GM19328 (cell line): ENCODE results near the gene SLC1A2.
"Not testable (repeated sequence)": the region's sequence is repeated elsewhere in the genome, so short reads cannot be mapped to it uniquely, and the experiment has no call there.

Experiments
- ATAC-seq: cut with Tn5 transposase; IDR thresholded peaks from one replicate; pipeline ENCODE4 v1.9.1; 2021; ENCODE audit warnings: mild to moderate bottlenecking, moderate library complexity; ENCODE audit not compliant: unreplicated experiment

SLC1A2 gene

DNA sequence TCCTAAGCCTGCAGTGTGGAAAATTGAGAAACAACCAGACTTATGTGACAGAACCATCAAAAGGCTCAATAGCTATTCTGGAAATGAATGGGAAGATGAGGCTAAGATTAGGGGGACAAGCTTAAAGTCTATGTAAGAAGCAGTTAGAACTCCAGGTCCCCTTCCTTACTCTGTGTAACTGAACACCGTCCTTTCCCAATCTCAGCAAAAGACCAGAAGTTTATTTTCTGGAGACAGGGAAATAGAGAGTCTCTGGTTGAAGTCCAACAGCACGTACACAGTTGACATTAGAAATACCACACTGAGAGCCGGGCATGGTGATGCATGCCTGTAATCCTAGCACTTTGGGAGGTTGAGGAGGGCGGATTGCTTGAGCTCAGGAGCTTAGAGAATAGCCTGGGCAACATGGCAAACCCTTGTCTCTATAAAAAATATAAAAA, 186.4 kb downstream of the SLC1A2 start:
- no peak for ATAC-seq

- no peak for ATAC-seq
Observed at GRCh38 chr11:35231076-35231860, 188.1 kb downstream of the SLC1A2 start.

- no peak for ATAC-seq
Observed at GRCh38 chr11:35230388-35230787, 189.0 kb downstream of the SLC1A2 start.

GRCh38 chr11:35228328-35228725, 191.0 kb downstream of the SLC1A2 start:
- ATAC-seq, result no peak

GRCh38 chr11:35227576-35228327, 191.6 kb downstream of the SLC1A2 start:
- no peak for ATAC-seq

DNA sequence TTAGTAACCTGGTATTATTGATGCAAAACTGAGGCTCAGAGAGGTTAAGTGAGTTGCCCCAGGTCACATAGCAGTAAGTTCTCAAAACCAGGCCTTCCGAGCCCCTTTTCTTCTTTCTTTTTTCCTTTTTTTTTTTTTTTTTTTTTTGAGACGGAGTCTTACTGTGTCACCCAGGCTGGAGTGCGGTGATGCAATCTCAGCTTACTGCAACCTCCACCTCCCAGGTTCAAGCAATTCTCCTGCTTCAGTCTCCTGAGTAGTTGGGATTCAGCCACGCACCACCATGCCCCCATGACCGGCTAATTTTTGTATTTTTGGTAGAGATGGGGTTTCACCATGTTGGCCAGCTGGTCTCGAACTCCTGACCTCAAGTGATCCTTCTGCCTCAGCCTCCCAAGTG, 192.6 kb downstream of the SLC1A2 start:
- ATAC-seq, result not testable (repeated sequence)

GRCh38 chr11:35225946-35226520, 193.3 kb downstream of the SLC1A2 start:
- ATAC-seq, result no peak

DNA sequence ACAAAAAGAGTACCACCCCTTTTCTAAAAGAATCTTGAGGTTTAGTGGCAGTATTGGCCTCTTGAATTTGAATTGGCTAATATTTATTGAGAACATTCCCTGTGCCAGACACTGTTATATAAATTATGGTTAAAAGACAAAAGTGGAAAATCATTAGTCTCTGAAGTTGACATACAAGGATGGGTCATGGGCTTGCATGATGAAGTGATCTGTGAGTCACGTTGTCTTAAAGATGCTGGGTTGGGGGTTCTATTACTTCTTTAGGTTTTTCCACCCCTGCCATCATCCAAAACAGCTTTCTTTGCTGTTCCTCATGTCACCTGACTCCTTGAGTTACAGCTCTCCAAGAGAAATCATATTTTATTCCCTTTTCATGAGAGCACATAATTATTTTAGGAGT, 195.4 kb downstream of the SLC1A2 start:
- no peak for ATAC-seq

DNA sequence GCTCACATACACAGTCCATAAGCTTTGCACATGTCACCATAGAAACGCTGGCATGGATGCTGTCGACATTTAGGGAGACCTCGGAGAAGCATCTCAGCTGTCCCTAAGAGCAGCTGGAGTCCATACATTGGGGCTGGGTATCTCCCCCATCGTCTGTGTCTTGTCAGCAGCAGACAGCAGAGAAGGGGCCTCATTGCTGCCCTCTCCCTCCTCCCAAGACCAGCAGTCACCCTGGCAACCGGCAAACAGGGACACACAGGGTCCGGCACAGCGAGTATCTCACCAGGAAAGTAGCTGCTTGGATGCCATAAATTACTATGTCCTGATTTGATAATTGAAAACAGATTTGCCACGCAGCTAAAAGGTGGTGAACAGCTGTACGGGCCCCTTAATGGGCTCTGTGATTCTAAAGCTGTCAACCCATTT, 196.0 kb downstream of the SLC1A2 start:
- no peak for ATAC-seq

DNA sequence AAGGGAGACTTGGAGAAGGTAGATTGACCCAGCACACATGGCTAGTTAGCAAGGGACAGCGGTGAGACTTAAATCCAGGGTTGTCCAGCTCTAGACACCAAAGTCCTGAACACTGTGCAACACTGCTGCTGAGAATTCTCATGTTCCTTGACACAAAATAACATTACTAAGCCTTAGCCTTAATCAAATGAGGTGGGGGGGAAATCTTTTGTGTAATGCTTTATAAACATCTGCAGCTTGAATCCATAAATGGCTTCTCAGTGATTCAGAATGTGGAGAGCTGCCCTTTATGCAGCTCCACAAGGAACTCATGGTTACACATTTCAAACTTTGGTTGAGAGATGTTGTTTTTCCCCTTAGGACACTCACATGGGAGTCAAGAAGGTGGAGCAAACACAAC, 200.4 kb downstream of the SLC1A2 start:
- ATAC-seq, result no peak

GRCh38 chr11:35216962-35217678, 202.2 kb downstream of the SLC1A2 start:
- ATAC-seq, result no peak

DNA sequence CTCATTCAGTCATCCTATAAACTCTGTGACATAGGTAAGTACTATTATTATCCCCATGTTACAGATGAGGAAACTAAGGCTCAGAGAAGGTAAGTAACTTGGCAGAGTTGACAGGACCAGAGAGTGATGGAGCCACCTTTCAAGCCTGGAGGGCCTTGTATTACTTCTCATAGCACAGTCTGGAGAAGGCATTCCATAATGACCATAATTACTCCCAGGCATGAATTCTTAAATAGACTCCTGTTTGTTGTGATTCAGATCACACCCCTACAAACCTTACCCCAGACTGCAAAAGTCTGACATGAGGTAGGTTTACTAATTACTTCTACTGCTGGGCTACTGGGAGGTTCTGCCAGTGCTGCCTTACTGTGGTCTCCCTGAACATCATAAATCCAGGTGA, 203.4 kb downstream of the SLC1A2 start:
- no peak for ATAC-seq

GRCh38 chr11:35214792-35215193, 204.6 kb downstream of the SLC1A2 start:
- ATAC-seq, result no peak

GRCh38 chr11:35214226-35214770, 205.1 kb downstream of the SLC1A2 start:
- no peak for ATAC-seq

GRCh38 chr11:35211952-35212351, 207.4 kb downstream of the SLC1A2 start:
- ATAC-seq, result no peak

- no peak for ATAC-seq
Observed at GRCh38 chr11:35210876-35211546, 208.3 kb downstream of the SLC1A2 start.

GRCh38 chr11:35208795-35209194, 210.6 kb downstream of the SLC1A2 start:
- no peak for ATAC-seq

- no peak for ATAC-seq
Observed at GRCh38 chr11:35207471-35208403, 211.6 kb downstream of the SLC1A2 start.

DNA sequence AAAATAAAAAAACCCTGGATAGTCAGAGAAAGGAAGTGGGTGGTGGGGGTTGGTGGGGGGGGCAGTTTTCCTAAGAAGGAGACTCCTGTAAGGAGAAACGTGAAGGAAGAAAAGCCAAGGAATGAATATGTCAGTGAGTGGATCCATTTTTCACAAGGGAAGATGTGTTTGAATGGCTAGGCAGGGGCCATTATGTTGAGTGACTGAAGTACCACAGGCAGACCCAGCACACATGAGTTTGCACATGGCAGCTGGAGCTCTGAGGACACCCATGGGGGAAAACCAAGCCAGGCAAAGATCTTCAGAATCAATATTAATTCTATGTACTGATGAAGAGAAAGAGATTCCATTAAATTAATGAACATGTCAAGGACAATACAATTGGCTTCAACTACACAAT, 212.7 kb downstream of the SLC1A2 start:
- no peak for ATAC-seq
